ENCODE data around the gene TMEM221. TPM values are rescaled to one million over a fixed set of nuclear protein-coding genes. Genes with fewer than 3 reads are reported as not detected.

The TMEM221 gene
- total and polyA plus RNA-seq, 9 of the 15 experiments (the other 6 are each of a cell fraction or from before 2014, with no cell fraction given) = 0.06 to 0.35 TPM; not detected in 7

DNA sequence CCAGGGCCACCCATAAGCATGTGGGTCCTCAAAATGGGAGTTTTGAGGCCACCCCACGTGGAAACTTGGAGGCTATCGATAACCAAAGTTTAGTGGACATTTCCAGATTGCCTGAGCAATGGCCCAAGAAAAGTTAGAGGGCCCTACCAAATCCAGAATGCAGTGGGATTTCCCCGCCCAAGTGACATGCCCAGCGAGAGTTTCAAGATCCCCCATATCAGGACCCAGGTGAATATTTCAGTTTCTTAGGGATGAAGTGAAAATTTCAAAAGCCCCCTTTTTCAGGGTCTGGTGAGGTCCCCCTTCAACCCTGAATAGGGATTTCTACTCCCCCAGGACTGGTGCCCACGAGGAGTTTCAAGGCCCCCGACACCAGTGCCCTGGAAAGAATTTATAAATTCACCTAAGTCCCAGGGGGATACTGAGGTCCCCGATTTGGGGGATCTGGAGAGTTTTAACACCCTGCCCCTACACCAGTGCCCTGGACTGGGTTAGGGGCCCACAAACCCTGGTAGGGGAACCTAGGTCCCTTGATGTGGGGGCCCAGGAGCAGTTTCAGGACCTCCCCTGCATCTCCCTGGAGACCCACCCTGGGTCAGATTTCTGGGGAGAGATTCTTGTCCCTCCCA is 43.7 kb downstream of the TMEM221 start (continued):
- TF ChIP-seq YY1 (IDR thresholded peaks at IDR 0.05; ENCODE audit: borderline replicate concordance in 1 of 3, control insufficient read depth in 1 of 3, extremely low read depth in 1 of 3, insufficient read depth in 3 of 3, insufficient read length in 1 of 3, insufficient replicate concordance in 2 of 3, low read depth in 1 of 3, low read length in 2 of 3) (peak in 1 of 3 experiments; percentile 2), ZNF778 (CRISPR knock-in tag; IDR thresholded peaks at IDR 0.05) (no peak), EWSR1 (IDR thresholded peaks at IDR 0.05; ENCODE audit: borderline replicate concordance, low read depth, partially characterized antibody) (no peak), ZNF766 (CRISPR knock-in tag; conservative IDR thresholded peaks at IDR 0.05) (no peak), MIER1 (IDR thresholded peaks at IDR 0.05; ENCODE audit: low read depth) (peak; percentile 100), ZFP36 (IDR thresholded peaks at IDR 0.05; ENCODE audit: low read depth, low read length, partially characterized antibody) (no peak), ZNF121 (CRISPR knock-in tag; conservative IDR thresholded peaks at IDR 0.05) (peak; percentile 47; the same call in 1 of the 2 replicates), PHF21A (IDR thresholded peaks at IDR 0.05; ENCODE audit: borderline replicate concordance, low read depth) (peak; percentile 67; the same call in 1 of the 2 replicates), ZNF146 (CRISPR knock-in tag; IDR thresholded peaks at IDR 0.05; ENCODE audit: unreplicated experiment) (no peak), GATAD2B (IDR thresholded peaks at IDR 0.05; ENCODE audit: borderline replicate concordance) (no peak), ZNF551 (CRISPR knock-in tag; IDR thresholded peaks at IDR 0.05) (no peak), HLTF (IDR thresholded peaks at IDR 0.05) (no peak), SETDB1 (IDR thresholded peaks at IDR 0.05; ENCODE audit: low read length) (no peak), FOXM1 (IDR thresholded peaks at IDR 0.05; ENCODE audit: low read depth) (0 out of 2 replicates have a peak, but pooled peaks have one; percentile 26), FOXM1 (CRISPR knock-in tag; IDR thresholded peaks at IDR 0.05; ENCODE audit: low read depth) (no peak), KAT7 (CRISPR knock-in tag; IDR thresholded peaks at IDR 0.05; ENCODE audit: borderline replicate concordance) (peak; percentile 68; the same call in 1 of the 2 replicates), ASH1L (IDR thresholded peaks at IDR 0.05; ENCODE audit: borderline replicate concordance, low read depth, partially characterized antibody) (no peak), PHB (CRISPR knock-in tag; IDR thresholded peaks at IDR 0.05) (no peak), BRCA1 (IDR thresholded peaks at IDR 0.05) (no peak), BRCA1 (CRISPR knock-in tag; IDR thresholded peaks at IDR 0.05) (no peak), HDAC2 (IDR thresholded peaks at IDR 0.05) (no peak), GTF2A2 (tag; IDR thresholded peaks at IDR 0.05) (no peak), PTBP1 (IDR thresholded peaks at IDR 0.05; ENCODE audit: low read depth, low read length) (peak; percentile 100), SIN3A (IDR thresholded peaks at IDR 0.05; ENCODE audit: borderline replicate concordance in 2 of 2, control insufficient read depth in 1 of 2, low read depth in 2 of 2, low read length in 2 of 2) (no peak), ARID1B (IDR thresholded peaks at IDR 0.05) (no peak)
- TF ChIP-seq, protein P1, sequence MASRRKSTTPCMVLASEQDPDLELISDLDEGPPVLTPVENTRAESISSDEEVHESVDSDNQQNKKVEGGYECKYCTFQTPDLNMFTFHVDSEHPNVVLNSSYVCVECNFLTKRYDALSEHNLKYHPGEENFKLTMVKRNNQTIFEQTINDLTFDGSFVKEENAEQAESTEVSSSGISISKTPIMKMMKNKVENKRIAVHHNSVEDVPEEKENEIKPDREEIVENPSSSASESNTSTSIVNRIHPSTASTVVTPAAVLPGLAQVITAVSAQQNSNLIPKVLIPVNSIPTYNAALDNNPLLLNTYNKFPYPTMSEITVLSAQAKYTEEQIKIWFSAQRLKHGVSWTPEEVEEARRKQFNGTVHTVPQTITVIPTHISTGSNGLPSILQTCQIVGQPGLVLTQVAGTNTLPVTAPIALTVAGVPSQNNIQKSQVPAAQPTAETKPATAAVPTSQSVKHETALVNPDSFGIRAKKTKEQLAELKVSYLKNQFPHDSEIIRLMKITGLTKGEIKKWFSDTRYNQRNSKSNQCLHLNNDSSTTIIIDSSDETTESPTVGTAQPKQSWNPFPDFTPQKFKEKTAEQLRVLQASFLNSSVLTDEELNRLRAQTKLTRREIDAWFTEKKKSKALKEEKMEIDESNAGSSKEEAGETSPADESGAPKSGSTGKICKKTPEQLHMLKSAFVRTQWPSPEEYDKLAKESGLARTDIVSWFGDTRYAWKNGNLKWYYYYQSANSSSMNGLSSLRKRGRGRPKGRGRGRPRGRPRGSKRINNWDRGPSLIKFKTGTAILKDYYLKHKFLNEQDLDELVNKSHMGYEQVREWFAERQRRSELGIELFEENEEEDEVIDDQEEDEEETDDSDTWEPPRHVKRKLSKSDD (conservative IDR thresholded peaks at IDR 0.05; ENCODE audit: low read length) = no peak
- TF ChIP-seq, protein P2, sequence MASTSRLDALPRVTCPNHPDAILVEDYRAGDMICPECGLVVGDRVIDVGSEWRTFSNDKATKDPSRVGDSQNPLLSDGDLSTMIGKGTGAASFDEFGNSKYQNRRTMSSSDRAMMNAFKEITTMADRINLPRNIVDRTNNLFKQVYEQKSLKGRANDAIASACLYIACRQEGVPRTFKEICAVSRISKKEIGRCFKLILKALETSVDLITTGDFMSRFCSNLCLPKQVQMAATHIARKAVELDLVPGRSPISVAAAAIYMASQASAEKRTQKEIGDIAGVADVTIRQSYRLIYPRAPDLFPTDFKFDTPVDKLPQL (IDR thresholded peaks at IDR 0.05; ENCODE audit: extremely low read depth, insufficient read length) = no peak

All from K562 (cell line).